ENCODE measurements around the gene RNF144A.

GRCh38 chr2:6951046-6951445, 33.8 kb downstream of the RNF144A start:
- TF ChIP-seq, protein P1, sequence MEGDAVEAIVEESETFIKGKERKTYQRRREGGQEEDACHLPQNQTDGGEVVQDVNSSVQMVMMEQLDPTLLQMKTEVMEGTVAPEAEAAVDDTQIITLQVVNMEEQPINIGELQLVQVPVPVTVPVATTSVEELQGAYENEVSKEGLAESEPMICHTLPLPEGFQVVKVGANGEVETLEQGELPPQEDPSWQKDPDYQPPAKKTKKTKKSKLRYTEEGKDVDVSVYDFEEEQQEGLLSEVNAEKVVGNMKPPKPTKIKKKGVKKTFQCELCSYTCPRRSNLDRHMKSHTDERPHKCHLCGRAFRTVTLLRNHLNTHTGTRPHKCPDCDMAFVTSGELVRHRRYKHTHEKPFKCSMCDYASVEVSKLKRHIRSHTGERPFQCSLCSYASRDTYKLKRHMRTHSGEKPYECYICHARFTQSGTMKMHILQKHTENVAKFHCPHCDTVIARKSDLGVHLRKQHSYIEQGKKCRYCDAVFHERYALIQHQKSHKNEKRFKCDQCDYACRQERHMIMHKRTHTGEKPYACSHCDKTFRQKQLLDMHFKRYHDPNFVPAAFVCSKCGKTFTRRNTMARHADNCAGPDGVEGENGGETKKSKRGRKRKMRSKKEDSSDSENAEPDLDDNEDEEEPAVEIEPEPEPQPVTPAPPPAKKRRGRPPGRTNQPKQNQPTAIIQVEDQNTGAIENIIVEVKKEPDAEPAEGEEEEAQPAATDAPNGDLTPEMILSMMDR (IDR thresholded peaks at IDR 0.05), result no peak
- no peak for TF ChIP-seq EP300 (IDR thresholded peaks at IDR 0.05)

Measured in ovary (tissue), 3 donors.